Measurements from ENCODE around the gene NR4A2.

DNA sequence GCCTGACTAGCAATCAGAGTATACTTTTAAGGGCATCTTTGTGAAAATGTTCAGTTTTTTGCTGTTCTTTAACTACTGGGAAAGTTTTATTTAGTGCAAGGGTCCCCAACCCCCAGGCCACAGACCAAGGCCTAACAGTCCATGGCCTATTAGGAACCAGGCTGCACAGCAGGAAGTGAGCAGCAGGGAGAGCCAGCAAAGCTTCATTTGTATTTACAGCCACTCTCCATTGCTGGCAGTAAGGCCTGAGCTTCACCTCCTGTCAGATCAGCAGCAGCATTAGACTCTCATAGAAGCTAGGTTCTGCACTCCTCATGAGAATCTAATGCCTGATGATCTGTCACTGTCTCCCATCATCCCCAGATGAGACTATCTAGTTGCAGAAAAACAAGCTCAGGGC, 17.1 kb upstream of the NR4A2 start:
- TF ChIP-seq, protein P1, sequence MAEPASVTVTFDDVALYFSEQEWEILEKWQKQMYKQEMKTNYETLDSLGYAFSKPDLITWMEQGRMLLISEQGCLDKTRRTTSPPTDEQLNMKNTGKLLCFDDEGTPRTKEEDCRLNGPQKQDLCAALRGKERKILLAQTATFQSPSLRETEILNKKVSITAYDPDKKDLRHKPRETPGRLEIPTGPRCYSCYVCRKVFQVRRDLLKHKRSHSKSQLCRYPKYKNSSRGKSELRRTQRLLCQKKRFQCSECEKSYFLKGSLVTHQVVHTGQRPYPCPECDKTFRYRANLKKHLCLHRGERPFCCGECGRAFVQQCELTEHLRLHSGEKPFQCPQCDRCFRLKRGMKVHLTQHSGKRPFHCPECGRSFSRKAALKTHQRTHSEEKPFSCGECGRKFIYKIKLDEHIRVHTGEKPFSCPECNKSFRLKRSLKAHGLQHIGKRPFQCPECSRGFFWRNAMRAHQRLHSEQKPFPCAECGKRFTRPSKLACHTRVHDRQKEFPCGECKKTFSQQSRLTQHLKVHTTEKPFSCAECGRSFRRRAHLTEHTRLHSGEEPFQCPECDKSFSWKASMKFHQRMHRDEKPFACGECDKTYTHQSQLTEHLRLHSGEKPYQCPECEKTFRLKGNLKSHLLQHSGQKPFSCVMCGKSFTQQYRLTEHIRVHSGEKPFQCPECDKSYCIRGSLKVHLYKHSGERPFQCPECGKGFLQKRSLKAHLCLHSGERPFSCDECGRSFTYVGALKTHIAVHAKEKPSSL (CRISPR knock-in tag; conservative IDR thresholded peaks at IDR 0.05), result no peak
- TF ChIP-seq, protein P2, sequence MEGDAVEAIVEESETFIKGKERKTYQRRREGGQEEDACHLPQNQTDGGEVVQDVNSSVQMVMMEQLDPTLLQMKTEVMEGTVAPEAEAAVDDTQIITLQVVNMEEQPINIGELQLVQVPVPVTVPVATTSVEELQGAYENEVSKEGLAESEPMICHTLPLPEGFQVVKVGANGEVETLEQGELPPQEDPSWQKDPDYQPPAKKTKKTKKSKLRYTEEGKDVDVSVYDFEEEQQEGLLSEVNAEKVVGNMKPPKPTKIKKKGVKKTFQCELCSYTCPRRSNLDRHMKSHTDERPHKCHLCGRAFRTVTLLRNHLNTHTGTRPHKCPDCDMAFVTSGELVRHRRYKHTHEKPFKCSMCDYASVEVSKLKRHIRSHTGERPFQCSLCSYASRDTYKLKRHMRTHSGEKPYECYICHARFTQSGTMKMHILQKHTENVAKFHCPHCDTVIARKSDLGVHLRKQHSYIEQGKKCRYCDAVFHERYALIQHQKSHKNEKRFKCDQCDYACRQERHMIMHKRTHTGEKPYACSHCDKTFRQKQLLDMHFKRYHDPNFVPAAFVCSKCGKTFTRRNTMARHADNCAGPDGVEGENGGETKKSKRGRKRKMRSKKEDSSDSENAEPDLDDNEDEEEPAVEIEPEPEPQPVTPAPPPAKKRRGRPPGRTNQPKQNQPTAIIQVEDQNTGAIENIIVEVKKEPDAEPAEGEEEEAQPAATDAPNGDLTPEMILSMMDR (IDR thresholded peaks at IDR 0.05), result no peak
- no peak for TF ChIP-seq NR3C1 (CRISPR knock-in tag; conservative IDR thresholded peaks at IDR 0.05; ENCODE audit: low read depth)
- TF ChIP-seq ZNF138 (CRISPR knock-in tag; conservative IDR thresholded peaks at IDR 0.05), result no peak
- TF ChIP-seq, protein P3, sequence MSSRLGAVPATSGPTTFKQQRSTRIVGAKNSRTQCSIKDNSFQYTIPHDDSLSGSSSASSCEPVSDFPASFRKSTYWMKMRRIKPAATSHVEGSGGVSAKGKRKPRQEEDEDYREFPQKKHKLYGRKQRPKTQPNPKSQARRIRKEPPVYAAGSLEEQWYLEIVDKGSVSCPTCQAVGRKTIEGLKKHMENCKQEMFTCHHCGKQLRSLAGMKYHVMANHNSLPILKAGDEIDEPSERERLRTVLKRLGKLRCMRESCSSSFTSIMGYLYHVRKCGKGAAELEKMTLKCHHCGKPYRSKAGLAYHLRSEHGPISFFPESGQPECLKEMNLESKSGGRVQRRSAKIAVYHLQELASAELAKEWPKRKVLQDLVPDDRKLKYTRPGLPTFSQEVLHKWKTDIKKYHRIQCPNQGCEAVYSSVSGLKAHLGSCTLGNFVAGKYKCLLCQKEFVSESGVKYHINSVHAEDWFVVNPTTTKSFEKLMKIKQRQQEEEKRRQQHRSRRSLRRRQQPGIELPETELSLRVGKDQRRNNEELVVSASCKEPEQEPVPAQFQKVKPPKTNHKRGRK (CRISPR knock-in tag; IDR thresholded peaks at IDR 0.05; ENCODE audit: borderline replicate concordance), result no peak
- TF ChIP-seq NFE2L1 (CRISPR knock-in tag; IDR thresholded peaks at IDR 0.05), result no peak
- no peak for TF ChIP-seq ZNF416 (CRISPR knock-in tag; IDR thresholded peaks at IDR 0.05)
- TF ChIP-seq TEAD1 (CRISPR knock-in tag; IDR thresholded peaks at IDR 0.05), result no peak
- TF ChIP-seq, protein P4, sequence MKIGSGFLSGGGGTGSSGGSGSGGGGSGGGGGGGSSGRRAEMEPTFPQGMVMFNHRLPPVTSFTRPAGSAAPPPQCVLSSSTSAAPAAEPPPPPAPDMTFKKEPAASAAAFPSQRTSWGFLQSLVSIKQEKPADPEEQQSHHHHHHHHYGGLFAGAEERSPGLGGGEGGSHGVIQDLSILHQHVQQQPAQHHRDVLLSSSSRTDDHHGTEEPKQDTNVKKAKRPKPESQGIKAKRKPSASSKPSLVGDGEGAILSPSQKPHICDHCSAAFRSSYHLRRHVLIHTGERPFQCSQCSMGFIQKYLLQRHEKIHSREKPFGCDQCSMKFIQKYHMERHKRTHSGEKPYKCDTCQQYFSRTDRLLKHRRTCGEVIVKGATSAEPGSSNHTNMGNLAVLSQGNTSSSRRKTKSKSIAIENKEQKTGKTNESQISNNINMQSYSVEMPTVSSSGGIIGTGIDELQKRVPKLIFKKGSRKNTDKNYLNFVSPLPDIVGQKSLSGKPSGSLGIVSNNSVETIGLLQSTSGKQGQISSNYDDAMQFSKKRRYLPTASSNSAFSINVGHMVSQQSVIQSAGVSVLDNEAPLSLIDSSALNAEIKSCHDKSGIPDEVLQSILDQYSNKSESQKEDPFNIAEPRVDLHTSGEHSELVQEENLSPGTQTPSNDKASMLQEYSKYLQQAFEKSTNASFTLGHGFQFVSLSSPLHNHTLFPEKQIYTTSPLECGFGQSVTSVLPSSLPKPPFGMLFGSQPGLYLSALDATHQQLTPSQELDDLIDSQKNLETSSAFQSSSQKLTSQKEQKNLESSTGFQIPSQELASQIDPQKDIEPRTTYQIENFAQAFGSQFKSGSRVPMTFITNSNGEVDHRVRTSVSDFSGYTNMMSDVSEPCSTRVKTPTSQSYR (CRISPR knock-in tag; IDR thresholded peaks at IDR 0.05), result no peak
- TF ChIP-seq, protein P5, sequence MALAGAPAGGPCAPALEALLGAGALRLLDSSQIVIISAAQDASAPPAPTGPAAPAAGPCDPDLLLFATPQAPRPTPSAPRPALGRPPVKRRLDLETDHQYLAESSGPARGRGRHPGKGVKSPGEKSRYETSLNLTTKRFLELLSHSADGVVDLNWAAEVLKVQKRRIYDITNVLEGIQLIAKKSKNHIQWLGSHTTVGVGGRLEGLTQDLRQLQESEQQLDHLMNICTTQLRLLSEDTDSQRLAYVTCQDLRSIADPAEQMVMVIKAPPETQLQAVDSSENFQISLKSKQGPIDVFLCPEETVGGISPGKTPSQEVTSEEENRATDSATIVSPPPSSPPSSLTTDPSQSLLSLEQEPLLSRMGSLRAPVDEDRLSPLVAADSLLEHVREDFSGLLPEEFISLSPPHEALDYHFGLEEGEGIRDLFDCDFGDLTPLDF (CRISPR knock-in tag; IDR thresholded peaks at IDR 0.05), result no peak
- no peak for TF ChIP-seq SP1 (CRISPR knock-in tag; conservative IDR thresholded peaks at IDR 0.05)
- no peak for TF ChIP-seq FOXK1 (CRISPR knock-in tag; IDR thresholded peaks at IDR 0.05)
- no peak for TF ChIP-seq MXD4 (CRISPR knock-in tag; IDR thresholded peaks at IDR 0.05; ENCODE audit: borderline replicate concordance)
- no peak for TF ChIP-seq NR2C2 (CRISPR knock-in tag; IDR thresholded peaks at IDR 0.05)
